ELF-1 (cell line): ENCODE measurements around the gene ZNF282.
A peak's percentile ranks its signal among the peaks of the same experiment; 100 is the strongest.

Source experiments
- DNase-seq: peaks from one replicate; pipeline ENCODE4 v3.0.0-alpha.2; 2016; ENCODE audit warnings: low read depth, low spot score

Gene ZNF282

DNA sequence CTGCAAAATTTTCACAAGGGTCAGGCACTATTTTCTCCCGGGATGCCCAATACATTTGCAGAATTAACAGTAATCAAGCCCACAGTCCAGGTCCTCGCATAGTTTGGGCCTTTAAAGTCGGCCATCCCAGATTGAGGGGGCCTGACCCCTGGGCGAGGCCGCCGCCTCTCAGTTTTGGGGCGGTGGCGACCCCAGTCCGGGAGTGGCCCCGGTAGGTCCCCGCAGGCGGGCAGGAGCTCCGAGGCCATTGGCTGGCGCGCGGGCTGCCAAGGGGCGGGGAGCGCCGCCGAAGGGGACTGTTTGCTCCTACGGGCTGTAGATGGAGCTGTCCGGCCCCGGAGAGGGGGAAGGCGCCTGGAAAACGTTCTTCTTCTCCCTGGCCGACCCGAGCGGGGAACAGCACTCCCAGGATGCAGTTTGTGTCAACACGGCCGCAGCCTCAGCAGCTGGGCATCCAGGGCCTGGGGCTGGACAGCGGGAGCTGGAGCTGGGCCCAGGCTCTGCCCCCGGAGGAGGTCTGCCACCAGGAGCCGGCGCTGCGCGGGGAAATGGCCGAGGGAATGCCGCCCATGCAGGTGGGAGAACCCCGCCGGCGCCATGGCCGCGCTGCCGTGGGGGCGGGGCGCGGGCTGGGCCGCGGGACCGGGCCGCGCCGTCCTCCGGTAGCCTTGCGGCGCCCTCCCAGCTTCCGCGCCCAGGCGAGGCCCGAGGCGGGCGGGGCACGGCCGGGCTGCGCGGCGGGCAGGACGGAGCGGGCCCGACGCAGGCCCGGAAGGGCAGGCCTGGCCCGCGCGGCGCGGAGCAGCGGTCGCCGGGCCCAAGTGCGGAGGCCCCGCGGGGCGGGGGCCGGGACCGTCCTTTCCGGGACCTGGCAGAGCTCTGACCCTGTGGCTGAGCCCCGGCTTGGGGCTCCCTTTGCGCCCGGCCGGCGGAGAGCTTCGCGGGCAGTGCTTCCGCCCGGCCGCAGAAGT lies at the start of gene ZNF282:
ZNF282 (plus strand) TSS at position 367 of the 971 bp plus-strand sequence; CDS start at position 411, 44 bp downstream.
- peak; percentile 94 for DNase-seq

DNA sequence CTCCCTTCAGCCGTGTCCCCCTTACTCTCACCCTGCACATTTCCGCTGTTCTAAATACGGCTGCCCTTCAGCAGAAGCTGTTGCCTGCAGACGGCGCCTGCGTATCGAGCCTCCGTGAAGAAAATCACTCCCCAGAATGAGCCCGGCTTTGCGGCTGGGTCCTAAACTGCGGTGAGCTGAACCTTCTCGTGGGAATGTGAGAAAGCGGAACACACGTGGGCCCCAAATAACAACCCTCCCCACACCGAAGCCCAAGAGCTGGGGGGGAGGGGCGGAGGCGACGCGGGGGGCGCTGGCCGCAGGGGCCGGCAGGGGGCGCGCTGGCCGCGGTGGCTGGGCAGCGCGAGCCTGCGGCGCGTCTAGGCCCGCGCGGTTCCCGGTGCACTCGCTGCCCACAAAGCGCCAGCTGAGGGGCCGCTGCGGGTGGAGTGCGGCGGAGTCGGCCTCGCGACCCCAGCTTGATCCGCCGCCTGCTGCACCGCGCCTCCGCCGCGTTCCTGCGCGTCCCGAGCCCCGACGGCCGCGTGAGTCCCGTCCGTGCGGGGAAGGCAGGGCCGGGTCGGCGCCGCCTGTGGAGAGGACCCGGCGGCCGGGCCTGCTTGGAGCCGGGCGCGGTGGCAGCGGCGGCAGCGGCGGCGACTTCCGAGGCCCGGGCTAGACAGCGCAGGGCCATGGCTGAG lies 48.1 kb upstream of the ZNF282 start, which contains the start of gene ZNF398:
ZNF398 (plus strand) TSS at position 382 of the 680 bp plus-strand sequence; CDS start at position 672, 290 bp downstream.
- DNase-seq, result peak; percentile 74

DNA sequence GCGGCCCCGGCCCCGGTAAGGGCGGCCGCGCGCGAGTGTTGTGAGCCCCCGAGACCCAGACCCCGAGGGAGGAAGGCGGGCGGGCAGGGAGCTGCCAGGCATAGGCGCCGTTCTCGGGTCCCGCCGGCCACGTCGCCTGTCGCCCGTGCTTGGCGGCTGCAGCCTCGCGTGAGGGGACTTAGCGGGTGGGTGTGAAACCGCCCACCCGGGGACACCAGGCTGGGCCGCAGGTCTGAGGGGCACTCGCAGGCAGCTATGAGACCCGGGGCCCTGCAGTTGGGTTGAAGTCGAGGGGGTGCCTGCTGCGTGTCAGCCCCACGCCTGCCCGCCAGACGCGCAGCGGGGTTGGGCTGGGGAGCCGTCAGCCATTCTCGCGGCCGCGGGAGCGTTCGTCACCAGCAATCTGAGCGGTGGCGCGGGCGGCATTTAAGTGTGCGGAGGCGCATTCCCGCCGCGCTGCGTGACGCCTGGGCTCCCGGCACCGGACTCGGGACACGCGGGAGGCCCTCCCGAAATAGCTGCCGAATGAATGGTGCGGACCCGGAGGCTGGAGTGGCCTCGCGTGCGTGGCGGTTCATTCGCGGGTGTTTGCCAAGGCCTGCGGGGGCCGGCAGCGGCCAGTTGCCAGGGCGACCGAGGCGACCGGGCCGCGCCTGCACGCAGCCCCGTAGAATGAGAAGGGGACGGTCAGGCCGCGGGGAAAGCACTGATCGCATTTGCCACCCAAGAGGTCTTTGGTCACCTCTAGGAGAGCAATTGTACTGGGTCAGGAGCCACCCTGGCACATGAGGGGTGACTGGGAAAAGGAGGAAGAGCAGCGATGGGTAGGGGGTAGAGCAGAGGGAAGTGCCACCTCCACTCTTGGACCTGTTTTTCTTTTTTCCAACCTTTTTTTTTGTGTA lies 47.3 kb upstream of the ZNF282 start:
- DNase-seq, result peak; percentile 62

DNA sequence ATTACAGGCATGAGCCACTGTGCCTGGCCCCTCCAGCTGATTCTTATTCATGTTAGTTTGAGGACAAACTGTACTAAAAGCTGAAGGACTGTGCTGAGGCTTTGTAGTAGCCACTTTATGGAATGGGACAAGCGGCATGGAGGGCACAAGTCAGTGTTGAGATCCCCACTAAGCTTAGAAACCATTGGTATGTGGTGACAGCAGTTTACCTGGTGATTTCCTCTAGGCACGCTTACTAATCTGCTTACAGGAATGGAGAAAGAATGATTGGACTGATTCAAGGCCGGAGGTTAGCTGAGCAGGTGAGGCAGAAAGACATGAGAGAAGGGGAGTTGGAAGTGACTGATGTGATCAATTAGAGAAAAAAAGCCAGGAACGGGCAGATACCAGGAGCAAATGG lies 44.4 kb upstream of the ZNF282 start:
- no peak for DNase-seq

DNA sequence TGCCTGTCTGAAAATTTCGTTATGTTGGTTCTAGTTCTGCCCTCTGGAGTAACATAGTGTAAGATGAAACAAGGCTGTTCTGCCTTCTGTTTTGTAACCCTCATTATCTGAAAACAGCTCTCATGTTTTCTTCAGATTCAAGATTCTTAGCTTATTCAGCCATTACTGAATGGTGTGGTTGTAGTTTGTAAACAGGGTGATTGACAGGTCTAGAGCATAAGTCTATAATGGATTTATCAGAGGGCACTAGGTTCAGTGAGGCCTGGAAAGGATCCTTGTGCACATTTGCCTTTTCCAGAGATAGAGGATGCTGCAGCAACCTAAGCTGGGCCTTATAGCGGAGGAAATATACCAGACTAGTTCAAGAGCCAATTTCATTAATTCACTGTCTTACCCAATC lies 42.0 kb upstream of the ZNF282 start:
- no peak for DNase-seq

DNA sequence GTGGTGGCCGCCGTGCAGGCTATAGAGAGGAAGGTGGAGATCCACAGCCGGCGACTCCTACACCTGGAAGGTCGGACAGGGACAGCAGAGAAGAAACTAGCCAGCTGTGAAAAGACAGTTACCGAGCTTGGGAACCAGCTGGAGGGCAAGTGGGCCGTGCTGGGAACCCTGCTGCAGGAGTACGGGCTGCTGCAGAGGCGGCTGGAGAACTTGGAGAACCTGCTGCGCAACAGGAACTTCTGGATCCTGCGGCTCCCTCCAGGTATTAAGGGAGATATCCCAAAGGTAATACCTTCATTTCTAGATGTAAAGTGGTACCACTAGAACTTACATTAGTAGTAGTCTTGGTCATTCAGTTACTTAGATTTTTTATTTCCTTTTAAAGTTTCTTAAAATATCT lies 41.3 kb upstream of the ZNF282 start:
- peak; percentile 77 for DNase-seq

DNA sequence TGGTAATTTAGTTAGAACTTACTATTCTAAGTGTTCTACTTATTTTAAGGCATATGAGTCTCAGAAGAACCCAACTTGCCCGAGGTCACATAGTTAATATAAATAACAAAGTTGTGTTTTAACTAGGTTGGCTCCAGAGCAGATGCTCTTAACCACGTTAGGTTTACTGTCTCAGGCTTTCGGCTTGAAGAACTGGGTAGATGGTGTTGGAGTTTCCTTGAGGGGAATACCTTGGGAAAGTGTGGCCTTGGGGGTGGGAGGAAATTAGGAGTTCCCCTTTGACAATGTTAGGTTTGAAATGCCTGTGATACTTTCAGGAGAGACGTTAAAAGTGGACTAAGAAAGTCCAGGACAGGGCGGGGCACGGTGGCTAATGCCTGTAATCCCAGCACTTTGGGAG lies 38.4 kb upstream of the ZNF282 start:
- DNase-seq, result no peak

DNA sequence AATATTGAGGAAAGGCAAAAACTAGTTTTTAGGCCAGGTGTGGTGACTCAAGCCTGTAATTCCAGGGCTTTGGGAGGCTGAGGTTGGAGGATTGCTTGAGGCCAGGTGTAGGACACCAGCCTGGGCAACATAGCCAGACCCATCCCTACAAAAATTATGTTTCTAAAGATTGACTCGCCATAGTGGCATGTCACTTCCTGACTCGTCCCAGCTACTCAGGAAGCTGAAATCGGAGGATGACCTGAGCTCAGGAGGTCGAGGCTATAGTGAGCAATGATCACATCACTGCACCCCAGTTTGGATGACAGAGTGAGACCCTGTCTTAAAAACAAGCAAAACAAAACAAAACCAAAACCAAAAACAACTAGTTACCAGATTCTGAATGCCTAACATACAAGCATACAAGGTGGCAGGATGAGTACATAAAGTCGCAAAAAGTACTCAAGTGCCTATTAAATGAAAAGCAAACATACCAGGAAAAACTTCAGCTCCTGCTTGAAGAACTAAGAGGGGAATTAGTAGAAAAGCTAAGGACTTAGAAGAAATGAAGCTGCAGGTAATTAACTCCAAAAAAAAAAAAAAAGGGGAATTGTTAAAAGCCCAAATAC lies 34.0 kb upstream of the ZNF282 start:
- no peak for DNase-seq

- DNase-seq, result no peak
Observed at GRCh38 chr7:149166142-149166541, 29.2 kb upstream of the ZNF282 start.

GRCh38 chr7:149166630-149167352 lies 28.6 kb upstream of the ZNF282 start:
- no peak for DNase-seq

DNA sequence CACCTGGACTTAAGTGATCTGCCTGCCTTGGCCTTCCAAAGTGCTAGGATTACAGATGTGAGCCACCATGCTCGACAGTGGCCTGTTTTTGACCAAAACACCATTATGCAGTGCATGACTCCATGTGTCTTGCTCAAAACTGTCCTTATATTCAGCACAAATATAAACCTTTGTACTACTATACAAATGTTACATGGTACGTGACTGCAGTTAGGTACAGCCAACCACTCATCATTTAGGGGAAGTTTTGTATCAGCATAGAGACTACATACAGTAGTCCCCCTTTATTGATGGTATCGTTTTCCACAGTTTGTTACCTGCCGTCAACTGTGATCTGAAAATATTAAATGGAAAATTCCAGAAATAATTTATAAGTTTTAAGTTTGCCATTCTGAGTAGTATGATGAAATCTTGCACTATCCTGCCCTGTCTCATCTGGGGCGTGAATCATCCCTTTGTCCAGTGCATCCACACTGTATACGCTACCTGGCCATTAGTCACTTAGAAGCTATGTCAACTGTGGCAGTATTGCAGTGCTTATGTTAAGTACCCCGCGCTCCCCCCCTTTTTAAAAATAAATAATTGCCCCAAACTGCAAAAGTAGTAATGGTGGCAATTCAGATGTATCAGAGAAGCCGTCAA lies 23.3 kb upstream of the ZNF282 start:
- no peak for DNase-seq

GRCh38 chr7:149172534-149172920 lies 22.8 kb upstream of the ZNF282 start:
- DNase-seq, result no peak

DNA sequence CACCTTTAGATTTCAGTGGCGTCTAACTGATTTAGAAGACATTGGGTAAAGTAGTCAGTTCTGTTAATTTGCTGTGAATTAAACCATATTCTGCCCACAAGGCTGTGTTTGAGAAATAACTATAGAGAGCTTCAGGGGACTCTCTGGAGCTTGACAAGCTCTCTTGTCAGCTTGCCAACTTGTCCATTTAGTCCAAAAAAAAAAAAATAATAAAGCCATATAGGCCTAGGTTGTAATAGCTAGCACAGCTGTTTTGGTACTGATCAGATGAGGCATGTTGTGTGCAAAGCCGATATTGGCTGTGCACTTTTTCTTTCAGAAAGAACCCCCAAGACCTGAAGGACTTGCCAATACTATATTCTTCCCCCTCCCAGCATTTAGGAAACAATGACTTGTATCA lies 20.2 kb upstream of the ZNF282 start:
- DNase-seq, result no peak

DNA sequence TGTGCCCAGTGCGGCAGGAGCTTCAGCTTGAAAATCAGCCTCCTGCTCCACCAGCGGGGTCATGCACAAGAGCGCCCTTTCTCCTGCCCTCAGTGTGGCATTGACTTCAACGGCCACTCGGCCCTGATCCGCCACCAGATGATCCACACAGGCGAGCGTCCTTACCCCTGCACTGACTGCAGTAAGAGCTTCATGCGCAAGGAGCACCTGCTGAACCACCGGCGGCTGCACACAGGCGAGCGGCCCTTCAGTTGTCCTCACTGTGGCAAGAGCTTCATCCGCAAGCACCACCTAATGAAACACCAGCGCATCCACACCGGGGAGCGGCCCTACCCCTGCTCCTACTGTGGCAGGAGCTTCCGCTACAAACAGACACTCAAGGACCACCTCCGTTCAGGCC lies 16.1 kb upstream of the ZNF282 start:
- DNase-seq, result no peak

GRCh38 chr7:149180722-149181449 lies 14.5 kb upstream of the ZNF282 start:
- no peak for DNase-seq

- no peak for DNase-seq
Observed at GRCh38 chr7:149181450-149181790, 13.9 kb upstream of the ZNF282 start.

GRCh38 chr7:149184274-149184673 lies 11.1 kb upstream of the ZNF282 start:
- no peak for DNase-seq

- DNase-seq, result no peak
Observed at GRCh38 chr7:149188213-149188612, 7.1 kb upstream of the ZNF282 start.

DNA sequence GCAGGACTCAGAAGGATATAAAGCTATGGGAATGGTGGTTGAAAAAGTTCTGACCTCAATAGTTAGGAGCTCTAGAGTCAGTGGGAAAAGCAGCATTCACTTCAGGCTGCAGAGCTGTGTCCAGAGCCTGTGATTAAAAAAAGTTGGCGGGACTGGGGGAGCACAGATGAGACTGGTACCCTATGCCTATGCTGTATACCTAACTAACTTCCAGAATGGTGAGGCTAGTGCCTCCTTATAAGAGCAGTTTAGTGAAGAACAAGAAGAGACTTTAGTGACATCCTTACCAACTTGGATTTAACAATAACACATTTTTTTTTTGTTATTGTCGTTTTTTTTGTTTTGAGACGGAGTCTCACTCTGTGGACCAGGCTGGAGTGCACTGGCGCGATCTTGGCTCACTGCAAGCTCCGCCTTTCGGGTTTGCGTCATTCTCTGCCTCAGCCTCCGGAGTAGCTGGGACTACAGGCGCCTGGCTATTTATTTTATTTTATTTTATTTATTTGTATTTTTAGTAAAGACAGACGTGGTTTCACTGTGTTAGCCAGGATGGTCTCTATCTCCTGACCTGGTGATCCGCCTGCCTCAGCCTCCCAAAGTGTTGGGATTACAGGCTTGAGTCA lies 6.6 kb upstream of the ZNF282 start:
- no peak for DNase-seq
